B cell (primary cell): Measurements from ENCODE around the gene DPEP2.

Source experiments
- EZH2 ChIP-seq: IDR thresholded peaks from 2 replicates; pipeline ENCODE4 v1.6.1; 2012; ENCODE audit warnings: borderline replicate concordance, low read depth, mild to moderate bottlenecking, moderate library complexity, low read length; ENCODE audit not compliant: insufficient read depth, poor library complexity, severe bottlenecking
- TF ChIP-seq, protein P1 (sequence below): fragments of 200-600 bp; IDR thresholded peaks from one replicate; pipeline ENCODE4 v1.8.0; 2022; ENCODE audit warnings: antibody characterized with exemption, mild to moderate bottlenecking

GRCh38 chr16:67941469-67942199 is 57.6 kb downstream of the DPEP2 start:
- TF ChIP-seq, protein P1, sequence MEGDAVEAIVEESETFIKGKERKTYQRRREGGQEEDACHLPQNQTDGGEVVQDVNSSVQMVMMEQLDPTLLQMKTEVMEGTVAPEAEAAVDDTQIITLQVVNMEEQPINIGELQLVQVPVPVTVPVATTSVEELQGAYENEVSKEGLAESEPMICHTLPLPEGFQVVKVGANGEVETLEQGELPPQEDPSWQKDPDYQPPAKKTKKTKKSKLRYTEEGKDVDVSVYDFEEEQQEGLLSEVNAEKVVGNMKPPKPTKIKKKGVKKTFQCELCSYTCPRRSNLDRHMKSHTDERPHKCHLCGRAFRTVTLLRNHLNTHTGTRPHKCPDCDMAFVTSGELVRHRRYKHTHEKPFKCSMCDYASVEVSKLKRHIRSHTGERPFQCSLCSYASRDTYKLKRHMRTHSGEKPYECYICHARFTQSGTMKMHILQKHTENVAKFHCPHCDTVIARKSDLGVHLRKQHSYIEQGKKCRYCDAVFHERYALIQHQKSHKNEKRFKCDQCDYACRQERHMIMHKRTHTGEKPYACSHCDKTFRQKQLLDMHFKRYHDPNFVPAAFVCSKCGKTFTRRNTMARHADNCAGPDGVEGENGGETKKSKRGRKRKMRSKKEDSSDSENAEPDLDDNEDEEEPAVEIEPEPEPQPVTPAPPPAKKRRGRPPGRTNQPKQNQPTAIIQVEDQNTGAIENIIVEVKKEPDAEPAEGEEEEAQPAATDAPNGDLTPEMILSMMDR: no peak
- TF ChIP-seq EZH2: no peak
